Germinal center (tissue), 1 donor: ENCODE data around the gene PLAGL2.

Experiments used
- DNase-seq: peaks from one replicate; pipeline ENCODE4 v3.0.0; 2012; ENCODE audit warnings: mixed read lengths, low spot score

Gene PLAGL2

GRCh38 chr20:32144898-32145662 lies 62.5 kb downstream of the PLAGL2 start:
- no peak for DNase-seq

DNA sequence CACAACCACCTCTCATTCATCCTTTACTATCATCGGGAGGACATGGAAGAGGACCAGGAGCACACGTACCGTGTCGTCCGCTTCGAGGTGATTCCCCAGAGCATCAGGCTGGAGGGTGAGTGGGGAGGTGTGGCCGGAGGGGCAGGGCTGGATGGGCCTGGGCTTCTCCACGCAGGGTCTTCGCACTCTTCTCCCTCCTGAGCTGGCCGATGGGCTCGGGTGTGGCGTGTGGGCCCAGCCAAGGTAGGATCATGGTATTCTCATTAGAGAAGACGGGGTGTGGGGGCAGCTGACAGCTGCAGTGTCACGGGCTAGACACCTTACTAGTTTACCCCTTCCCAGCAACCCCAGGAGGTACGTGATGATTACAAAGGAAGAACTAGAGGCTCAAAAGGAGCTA lies 64.6 kb downstream of the PLAGL2 start:
- no peak for DNase-seq
